Stimulated activated CD4-positive, alpha-beta T cell treated with anti-CD3 and anti-CD28 coated beads, TNF-alpha, amount 100 ng/mL, for 48 hours (primary cell): Measurements from ENCODE around the gene B4GAT1.
"Not testable (repeated sequence)": the region's sequence is repeated elsewhere in the genome, so short reads cannot be mapped to it uniquely, and the experiment has no call there.

Source experiments
- DNase-seq, 3 donors: peaks; one replicate each; pipeline ENCODE4 v3.0.0-alpha.2; 2020; ENCODE audit warnings: low read depth in 3 of 3

The B4GAT1 gene

GRCh38 chr11:66363187-66363601, 15.8 kb upstream of the B4GAT1 start:
- DNase-seq = no peak

GRCh38 chr11:66362481-66363147, 15.2 kb upstream of the B4GAT1 start:
- no peak for DNase-seq

GRCh38 chr11:66361502-66361941, 14.1 kb upstream of the B4GAT1 start:
- DNase-seq = no peak

- DNase-seq = no peak
These were observed 13.1 kb upstream of the B4GAT1 start for GRCh38 chr11:66360406-66361073.

GRCh38 chr11:66359662-66360087, 12.2 kb upstream of the B4GAT1 start:
- DNase-seq = no peak

GRCh38 chr11:66350560-66351235, 3.3 kb upstream of the B4GAT1 start:
- not testable (repeated sequence) for DNase-seq

GRCh38 chr11:66349084-66349386, 1.6 kb upstream of the B4GAT1 start:
- DNase-seq = no peak

GRCh38 chr11:66346476-66347424, 679 bp downstream of the B4GAT1 start:
- DNase-seq = no peak

GRCh38 chr11:66345316-66345649, 2.1 kb downstream of the B4GAT1 start:
- DNase-seq = no peak

GRCh38 chr11:66344550-66345315, 2.7 kb downstream of the B4GAT1 start, which contains the start of gene BRMS1:
BRMS1 (minus strand) TSS chr11:66345104; CDS start chr11:66342234, 2,870 bp downstream.
- peak; percentile 92 to 97 (median 94) for DNase-seq

- no peak for DNase-seq
These were observed 4.3 kb downstream of the B4GAT1 start for GRCh38 chr11:66343176-66343575.

GRCh38 chr11:66341502-66342126, 5.8 kb downstream of the B4GAT1 start:
- no peak for DNase-seq

GRCh38 chr11:66340596-66341501, 6.6 kb downstream of the B4GAT1 start:
- DNase-seq = no peak

- DNase-seq = no peak
These were observed 7.5 kb downstream of the B4GAT1 start for GRCh38 chr11:66339686-66340483.

GRCh38 chr11:66339162-66339675, 8.2 kb downstream of the B4GAT1 start:
- no peak for DNase-seq

- no peak for DNase-seq
These were observed 8.9 kb downstream of the B4GAT1 start for GRCh38 chr11:66338276-66339161.

- no peak for DNase-seq
These were observed 10.1 kb downstream of the B4GAT1 start for GRCh38 chr11:66337103-66337899.
